GM18499 (cell line): Measurements from ENCODE around the gene TAOK2.
"Not testable (repeated sequence)": the region's sequence is repeated elsewhere in the genome, so short reads cannot be mapped to it uniquely, and the experiment has no call there.

ENCODE experiments used
- ATAC-seq: cut with Tn5 transposase; IDR thresholded peaks from one replicate; pipeline ENCODE4 v1.9.1; 2021; ENCODE audit warnings: moderate number of reproducible peaks; ENCODE audit not compliant: insufficient read depth, unreplicated experiment

The TAOK2 gene

DNA sequence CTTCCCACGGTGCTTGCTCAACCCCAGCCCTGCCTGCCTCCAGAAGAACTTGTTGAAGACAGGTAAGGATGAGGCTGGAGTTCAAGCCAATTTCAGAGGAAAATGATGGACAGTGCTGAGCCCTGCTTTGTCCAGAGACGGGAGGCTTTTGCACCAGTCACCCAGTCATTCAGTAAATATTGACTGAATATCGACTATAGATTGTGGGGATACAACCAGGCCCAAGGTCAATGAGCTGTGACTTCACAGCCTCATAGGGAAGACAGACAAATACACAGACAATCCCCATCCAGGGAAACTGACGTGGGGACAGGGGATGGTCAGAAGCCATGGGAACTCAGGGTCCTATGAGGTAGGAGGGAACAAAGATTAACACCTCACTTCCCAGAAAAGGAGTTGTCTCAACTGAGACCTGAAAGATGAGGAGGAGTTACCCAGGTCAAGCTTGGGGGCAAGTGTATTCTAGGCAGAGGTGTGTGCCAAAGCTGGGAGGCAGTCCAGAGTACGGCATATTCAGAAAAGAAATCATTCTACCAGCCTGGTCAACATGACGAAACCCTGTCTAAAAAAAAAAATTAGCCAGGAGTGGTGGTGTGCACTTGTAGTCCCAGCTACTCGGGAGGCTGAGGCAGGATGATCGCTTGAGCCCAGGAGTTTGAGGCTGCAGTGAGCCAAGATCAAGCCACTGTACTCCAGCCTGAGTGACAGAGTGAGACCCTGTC is 43.0 kb downstream of the TAOK2 start:
- no peak for ATAC-seq

DNA sequence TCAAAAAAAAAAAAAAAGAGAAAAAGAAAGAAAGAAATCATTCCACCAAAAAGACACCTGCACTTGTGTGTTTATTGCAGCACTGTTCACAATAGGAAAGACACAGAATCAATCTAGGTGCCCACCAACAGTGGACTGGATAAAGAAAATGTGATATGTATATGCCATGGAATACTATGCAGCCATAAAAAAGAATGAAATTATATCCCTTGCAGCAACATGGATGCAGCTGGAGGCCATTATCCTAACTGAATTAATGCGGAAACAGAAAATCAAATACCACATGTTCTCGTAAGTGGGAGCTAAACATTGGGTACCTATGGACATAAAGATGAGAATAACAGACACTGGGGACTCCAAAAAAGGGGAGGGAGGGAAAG is 43.6 kb downstream of the TAOK2 start:
- no peak for ATAC-seq

DNA sequence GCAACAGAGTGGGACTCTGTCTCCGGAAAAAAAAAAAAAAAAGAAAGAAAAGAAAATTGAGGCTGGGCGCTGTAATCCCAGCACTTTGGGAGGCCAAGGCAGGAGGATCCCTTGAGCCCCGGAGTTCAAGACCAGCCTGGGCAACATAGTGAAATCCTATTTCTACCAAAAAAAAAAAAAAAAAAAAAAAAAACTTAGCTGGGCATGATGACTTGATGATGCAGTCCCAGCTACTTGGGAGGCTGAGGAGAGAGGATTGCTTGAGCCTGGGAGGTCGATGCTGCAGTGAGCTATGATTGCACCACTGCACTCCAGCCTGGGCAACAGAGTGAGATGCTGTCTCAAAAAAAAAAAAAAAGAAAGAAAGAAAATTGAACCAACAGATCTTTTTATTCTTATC is 44.3 kb downstream of the TAOK2 start:
- ATAC-seq = not testable (repeated sequence)

DNA sequence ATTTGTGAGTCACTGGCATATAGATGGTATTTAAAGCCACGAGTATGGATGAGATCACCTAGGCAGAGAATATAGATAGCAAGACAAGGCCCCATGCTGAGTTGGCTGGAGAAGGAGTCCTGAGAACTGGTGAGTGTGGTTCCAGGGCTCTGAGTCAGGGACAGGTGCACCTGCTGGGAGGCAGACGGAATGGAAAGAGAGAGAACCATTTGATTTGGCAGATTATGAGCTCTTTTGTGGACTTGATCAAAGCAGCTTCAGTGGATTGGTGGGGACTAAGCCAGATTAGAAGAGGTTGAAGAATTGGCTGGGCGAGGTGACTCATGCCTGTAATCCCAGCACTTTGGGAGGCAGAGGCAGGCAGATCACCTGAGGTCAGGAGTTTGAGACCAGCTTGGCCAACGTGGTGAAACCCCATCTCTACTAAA is 45.1 kb downstream of the TAOK2 start:
- ATAC-seq = no peak

DNA sequence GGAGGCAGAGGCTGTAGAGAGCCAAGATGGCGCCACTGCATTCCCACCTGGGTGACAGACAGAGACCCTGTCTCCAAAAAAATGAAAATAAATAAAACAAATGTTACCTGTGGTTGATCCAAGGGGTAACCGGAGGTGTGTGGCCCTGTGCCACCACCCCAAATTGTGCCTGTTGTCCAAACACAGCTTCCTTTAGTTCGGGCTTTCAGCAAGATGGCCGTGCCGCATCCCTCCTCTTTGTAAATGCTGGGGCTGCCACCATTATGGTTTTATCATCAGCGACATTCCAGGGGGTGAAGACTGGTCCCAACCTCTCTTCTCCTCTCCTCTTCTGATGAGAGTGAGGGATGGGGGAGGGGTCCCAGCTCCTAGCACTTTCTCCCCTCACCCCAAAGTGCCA is 49.2 kb downstream of the TAOK2 start, which contains the start of gene C16orf92:
Gene C16orf92, plus strand, starts transcription at position 312 of the 400 bp plus-strand sequence. CDS start 143 bp downstream, outside the sequence.
- ATAC-seq = no peak

DNA sequence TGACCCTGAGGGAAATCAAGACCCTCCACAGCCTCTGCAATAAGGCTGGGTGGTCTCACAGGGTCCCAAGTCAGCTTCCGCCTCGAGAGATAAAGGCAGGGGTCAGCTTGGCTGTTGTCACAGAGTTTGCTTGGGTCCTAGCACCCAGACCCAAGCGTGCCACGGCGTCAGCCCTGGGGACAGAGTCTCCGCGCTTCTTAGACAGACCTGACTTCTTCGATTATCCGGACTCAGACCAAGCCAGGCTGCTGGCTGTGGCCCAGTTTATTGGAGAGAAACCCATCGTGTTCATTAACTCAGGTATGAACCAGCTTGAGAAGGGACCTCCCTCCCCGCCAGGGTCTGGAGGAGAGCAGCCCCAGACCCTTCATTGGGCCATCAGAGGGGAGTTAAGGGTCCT is 49.9 kb downstream of the TAOK2 start:
- ATAC-seq = no peak

DNA sequence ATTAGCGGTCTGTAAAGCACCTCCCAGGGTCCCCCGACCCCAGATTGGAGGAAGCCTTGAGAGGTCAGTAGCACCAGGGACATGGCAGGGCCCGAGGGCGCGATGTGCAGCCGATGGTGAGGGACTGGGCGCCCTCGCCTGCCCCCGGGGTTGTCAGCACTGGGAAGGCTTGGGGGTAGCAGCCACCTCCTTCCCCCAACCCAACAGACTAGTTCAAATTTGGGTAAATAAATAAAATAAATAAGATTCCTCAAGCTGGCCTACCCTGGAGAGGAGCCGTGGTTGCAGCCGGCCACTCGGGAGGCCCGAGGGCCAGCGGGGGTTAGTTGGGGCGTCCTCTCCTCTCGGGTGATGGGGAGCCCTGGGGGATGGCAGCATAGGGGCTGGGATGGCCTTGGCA is 50.8 kb downstream of the TAOK2 start:
- ATAC-seq = no peak

DNA sequence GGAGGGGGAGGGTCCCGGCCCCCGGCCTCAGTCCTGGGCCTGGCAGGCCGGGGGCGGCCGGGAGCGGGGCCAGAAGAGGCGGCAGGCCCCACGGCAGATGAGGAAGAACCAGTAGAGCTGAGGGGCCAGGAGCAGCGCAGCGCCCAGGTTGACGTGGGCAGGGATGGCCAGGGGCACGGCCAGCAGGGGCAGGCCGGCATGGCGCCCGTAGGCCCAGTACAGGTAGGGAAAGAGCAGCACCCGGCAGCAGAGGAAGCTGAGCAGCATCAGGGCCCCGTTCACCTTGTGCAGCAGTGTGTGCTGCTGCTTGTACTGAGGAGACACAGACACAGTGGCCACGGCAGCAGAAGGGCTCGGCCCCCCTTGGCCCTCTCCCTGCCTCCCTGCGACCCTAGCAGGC is 51.5 kb downstream of the TAOK2 start:
- ATAC-seq = no peak

DNA sequence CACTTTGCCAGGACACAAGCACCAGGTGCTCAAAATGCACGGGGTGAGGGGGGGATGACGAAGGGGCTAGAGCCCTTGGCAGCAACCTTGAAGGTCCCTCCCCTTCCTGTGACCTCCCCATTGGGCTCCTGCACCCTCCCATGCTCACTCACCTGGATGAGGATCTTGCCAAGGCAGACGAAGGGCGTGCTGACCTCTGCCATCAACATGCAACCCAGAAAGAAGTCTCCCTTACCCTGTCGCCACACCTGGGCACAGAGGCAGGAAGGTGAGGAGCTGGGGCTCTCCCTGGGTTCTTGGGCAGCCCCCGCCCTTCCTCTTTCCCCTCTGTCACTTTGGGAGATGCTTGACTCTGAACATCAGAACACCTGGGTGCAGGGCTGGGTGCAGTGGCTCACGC is 51.9 kb downstream of the TAOK2 start:
- no peak for ATAC-seq

DNA sequence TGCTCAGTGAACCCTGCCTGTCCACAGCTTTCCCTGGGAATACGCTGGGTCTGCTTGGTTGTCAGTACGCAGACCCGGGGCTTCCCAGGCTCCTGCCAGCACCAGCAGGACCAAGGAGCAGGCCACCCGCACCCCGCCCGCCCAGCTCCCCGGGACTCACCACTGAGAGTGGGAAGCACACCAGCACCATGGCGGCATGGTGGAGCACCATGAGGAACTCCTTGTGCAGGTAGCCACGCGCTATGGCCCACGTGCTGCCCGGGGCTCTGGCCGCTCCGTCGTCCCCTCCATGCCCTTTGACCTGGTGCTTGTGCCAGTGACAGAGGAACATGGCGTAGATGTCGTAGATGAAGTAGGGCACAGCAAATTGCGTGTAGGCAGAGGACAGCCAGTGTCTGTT is 52.8 kb downstream of the TAOK2 start:
- ATAC-seq = no peak

DNA sequence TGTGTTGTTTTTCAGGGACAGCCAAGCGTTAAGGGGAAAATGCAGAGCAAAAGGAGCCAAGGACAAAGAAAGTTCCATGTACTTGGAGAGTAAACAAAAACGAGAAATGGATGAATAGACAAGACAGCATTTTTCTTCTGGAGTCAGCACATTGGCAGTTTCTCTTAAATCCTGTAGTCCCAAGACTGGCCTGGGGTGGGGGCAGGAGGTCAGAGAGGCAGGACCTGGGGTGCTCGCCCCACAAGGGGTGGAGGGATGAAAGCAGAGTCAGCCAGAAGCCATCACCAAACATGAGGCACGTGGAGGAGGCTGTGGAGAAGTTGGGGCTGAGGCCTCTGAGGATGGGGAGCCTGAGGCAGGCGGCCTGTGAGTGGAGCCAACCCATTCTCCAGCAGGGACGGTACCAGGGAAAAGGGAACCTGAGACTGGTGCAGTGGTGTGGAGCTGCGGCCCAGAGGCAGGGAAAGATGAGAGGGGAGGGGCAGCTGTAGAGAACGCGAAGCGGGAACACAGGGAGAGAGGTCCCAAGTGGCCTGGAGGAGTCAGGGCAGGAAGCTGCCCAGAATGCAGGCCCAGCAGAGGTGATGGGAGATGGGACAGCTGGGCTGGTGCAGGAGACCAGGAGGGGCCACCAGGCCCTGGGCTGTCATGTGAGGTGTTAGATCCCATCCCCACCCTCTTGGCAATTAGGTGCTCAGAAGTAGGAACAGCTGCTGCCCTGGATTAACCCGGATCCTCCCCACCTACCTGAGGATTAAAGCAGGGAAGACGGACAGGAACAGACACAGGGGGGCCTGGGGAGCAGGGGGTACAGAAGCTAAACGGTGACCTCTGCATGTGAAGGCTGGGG is 54.1 kb downstream of the TAOK2 start:
- no peak for ATAC-seq

DNA sequence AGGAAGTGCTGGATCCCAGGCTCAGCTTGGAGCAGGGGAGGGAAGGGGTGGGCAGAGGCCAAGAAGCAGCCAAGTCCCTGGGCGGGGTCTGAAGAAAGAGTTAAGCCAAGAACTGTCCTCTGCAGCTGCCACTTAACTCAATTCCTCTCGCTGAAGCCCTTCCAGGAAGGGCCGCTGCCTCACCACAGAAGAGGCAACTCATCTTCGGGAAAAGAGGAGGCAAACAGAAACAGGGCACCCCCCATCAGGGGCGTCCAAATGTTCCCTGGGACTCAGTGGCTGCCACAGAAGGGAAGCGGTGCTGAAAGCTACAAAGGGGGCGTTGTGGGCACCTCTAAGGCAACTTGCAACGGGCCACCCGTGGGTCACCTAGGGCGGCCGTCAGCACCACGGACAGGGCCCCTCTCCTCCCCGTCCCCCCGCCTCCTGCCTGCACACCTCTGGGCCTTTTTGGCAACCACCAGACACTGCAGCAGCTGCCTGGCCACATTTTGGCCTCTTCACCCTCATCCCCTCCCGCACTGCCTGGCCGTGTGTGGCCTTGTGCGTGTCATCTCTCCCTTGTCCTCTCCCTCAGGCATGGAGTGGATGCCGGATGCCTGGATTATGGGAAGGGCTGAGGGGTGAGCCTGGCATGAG is 54.9 kb downstream of the TAOK2 start:
- ATAC-seq = no peak

DNA sequence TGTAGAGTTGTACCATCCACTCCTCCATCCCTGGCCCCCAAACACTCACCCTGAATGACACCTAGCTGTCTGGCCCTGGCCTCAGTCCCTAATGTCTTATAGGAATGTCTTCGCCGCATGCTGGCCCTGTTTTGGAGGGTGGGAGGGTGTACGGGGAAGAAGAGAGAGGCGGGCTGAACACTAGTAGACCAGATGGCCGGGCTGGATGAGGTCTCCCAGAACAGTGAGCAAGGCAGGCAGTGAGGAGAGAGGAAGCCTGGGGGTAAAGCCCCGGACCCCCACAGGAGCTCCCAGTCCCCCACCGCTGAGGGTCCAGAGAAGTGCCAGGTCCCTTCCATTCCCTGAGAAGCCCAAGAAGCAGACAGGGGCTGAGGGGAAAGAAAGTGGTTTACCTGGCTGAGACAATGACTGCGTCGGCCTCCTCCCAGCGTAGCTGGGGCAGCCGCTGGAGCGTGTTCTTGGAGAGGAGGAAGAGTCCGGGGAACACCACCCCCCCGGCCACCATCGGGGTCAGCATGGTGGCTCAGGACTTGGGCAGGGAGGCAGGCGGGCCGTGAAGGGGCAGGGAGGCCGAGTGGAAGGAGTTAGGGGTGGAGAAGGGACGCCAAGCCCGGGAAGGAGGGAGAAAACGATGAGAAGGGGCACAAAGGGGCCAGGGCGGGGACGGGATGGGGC is 56.5 kb downstream of the TAOK2 start:
- ATAC-seq = no peak

DNA sequence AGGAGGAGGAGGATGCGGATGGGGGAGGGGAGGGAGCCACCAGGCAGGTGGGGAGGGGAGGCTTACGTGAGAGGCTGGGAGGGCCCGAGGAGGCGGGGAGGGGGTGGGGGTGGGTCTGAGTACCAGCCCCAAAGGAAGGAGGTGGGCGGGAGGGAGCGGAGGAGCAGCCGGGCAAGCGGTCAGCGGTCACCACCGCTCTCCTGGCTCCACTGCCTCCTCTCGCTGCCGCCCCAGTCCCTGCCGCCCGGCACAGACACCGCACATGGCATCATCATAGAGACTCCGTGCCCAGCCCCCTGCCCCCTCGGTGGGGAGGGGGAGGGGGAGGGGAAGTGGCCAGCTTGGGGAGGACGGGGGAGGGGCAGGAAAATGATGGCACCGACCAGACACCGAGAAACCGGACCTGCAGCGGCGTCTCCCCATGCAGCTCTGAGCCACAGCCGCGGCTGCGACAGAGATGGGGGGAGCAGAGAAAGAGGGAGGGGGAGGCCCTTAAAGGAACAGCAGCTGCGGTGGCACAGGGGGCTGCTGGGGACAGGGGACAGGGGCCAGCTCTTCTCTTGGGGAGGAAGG is 57.3 kb downstream of the TAOK2 start, which contains the start of gene TLCD3B:
Gene TLCD3B, minus strand, starts transcription at position 431 of the 573 bp plus-strand sequence. CDS start 744 bp downstream, outside the sequence.
- no peak for ATAC-seq

DNA sequence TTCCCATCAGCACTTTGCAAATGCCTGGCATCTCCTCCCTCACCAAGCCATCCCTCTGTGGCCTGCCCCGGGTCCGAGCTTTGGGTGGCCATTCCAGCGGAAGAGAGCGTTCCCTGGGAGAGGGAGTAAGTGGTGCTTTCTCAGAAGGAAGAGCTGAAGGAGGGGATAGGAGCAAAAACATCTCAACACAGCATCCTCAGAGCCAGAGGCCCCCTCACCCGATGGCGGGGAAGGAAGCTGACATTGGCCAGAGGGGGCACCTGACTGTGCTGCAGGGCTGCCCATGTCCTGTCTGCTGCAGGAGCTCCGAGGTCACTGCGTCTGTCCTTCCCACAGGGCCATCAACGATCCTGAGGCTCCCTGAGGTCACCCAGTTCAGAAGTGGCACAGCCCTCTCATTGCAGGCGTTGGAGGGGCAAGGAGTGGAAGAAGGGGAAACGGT is 57.8 kb downstream of the TAOK2 start:
- no peak for ATAC-seq

DNA sequence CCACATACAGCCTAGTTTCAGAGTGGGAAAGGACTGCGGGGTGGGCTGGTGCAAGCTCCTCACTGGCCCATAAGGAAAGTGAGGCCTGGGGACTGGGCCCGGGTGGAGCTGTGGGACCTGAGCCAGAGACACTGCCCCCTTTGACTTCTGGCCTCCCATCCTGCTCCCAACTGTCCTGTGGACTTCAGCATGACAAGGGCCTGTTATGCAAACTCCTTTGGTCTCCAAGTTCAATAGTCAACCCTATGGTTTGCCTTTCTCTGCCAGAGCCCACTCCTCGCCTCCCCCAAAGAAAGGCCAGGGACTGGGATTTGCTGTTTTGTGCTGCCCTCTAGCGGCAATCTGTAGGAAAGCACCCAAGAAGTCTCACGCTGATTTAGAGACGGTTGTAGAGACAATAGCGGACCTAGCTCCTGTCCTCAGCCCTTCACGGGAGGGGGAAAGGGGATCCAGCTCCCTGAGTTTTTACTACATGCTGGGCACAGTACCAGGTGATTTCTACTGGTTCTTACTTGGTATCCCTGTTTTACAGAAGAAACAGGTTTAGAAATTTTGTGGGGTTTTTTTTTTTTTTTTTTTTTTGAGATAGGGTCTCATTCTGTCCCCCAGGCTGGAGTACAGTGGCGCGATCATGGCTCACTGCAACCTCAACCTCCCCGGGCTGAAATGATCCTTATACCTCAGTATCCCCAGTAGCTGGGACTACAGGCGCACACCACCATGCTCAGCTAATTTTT is 58.6 kb downstream of the TAOK2 start:
- ATAC-seq = no peak

DNA sequence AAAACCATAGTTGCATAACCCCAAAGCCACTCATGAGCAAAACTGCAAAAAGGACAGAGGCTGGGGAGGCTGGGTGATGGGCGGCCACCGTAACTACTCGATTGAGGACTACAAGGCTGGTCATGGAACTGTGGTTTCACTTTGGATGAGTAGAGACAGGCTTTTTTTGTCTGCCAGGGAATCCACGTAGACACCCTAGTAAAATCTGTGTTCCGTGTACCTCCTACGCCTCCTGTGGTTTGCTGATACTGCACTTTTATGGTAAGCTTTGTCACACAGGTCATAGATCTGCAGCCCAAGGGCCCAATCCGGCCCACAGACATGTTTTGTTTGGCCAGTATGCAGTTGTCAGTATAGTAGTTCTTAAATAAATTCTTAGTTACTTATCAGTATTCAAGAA is 59.6 kb downstream of the TAOK2 start:
- no peak for ATAC-seq

DNA sequence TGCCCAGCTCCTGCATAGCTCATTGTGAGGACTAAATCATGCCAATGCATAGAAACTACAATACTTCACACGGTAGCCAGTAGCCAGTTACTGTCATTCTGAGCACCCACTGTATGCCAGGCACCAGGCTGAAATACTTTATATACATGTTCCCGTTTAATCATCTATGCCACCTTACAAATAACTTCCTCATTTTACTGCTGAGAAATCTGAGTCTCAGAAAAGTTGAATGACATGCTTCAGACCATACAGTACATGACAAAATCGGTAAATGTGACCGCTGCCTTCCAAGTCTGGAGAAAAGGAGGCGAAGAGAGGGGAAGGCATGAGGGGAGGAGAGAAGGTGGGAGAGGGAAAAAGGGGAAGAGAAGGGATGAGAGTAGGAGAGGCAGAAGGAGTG is 66.6 kb downstream of the TAOK2 start:
- no peak for ATAC-seq

DNA sequence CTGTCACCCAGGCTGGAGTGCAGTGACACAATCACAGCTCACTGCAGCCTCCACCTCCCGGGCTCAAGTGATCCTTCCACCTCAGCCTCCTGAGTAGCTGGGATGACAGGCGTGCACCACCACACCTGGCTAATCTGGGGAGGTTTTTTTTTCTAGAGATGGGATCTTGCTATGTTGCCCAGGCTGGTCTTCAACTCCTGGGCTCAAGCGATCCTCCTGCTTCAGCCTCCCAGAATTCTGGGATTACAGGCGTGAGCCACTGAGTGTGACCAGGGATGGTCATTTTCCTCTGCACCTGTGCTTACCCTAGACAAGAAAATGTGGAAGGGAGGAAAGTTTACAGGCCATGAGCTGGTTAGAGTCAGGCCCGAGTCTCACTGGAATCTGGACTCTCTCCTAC is 67.0 kb downstream of the TAOK2 start:
- ATAC-seq = not testable (repeated sequence)
